T-helper 1 cell treated with Interleukin-12 subunit alpha and Interleukin-12 subunit beta and Interleukin-4 antibody, amounts not matched to agents 30 μg/mL and 1 μg/mL, for 36 hours (primary cell): ENCODE measurements around the gene FAIM.

ENCODE experiments used
- H3K27ac Mint-ChIP-seq: one replicate; pipeline ENCODE4 v1.8.0; 2021; ENCODE audit warnings: mild to moderate bottlenecking, mixed read lengths
- H3K27me3 Mint-ChIP-seq: one replicate; pipeline ENCODE4 v1.8.0; 2021; ENCODE audit warnings: low read depth, mixed read lengths
- H3K36me3 Mint-ChIP-seq: one replicate; pipeline ENCODE4 v1.8.0; 2021; ENCODE audit warnings: low read depth, mixed read lengths
- H3K4me1 Mint-ChIP-seq: one replicate; pipeline ENCODE4 v1.8.0; 2021; ENCODE audit warnings: low read depth, mixed read lengths
- H3K4me3 Mint-ChIP-seq: one replicate; pipeline ENCODE4 v1.8.0; 2021; ENCODE audit warnings: mild to moderate bottlenecking, moderate library complexity, mixed read lengths
- H3K9me3 Mint-ChIP-seq: one replicate; pipeline ENCODE4 v1.8.0; 2021; ENCODE audit warnings: mixed read lengths

The FAIM gene

DNA sequence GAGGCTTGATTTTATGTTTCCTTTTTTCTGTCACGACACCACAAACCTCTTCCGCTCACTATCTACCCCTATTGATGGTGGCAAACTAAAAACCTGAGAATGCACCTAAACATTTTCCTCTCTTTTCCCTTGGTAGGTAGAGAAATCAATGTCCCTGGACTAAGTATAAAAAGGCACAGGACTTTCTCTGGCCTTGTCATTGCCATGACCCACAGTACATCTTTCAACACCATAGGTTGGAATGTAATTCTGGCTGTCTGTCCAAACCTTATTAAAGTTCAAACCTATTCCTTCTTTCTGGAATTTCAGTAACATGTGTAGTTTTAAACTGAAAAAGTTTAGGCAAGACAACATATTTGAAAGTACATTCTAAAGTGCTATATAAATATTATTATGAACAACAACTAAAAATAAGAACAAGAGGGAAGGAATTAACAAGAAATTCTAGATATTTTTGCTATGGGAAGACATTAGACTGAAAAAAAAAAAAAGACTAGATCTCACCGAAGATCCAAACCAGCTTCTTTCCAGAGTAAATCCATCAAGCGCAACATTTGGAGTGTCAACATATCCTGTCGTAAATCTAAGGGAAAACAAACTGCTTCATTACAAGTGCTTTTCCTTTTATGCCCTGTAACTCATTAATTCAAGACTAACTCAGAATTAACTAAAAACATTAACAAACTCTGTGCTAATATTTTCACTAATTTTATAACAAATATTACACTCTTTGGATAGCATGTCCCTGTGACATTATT lies 73.1 kb downstream of the FAIM start:
- no peaks in the 10 kb centered on the region for H3K27me3 Mint-ChIP-seq
- no peaks in the 10 kb centered on the region for H3K4me1 Mint-ChIP-seq
- no peaks in the 10 kb centered on the region for H3K9me3 Mint-ChIP-seq

DNA sequence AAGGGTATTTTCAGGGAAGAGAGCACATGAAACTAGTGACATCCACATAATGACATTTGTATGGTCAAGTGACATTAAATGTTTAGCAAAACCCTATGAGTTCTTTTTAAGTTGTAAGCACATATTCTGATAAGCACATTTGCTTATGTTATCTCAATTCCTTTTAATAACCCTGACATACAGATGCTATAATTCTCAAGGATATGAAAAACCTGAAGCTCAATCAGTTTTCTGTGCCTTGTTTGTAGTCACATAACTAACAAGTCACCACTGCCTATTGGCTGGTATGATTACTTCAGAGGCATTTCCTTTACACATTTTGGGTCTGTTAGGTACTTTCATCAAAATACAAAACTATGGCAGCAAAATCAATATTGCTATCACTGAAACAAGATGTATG lies 74.1 kb downstream of the FAIM start:
- no peak overlapping the region for H3K4me3 Mint-ChIP-seq
- peaks cover 5% of the 10 kb centered on the region for H3K36me3 Mint-ChIP-seq
- H3K27me3 Mint-ChIP-seq = no peaks in the 10 kb centered on the region
- no peak overlapping the region for H3K27ac Mint-ChIP-seq
- peaks cover 5% of the 10 kb centered on the region for H3K4me1 Mint-ChIP-seq
- no peaks in the 10 kb centered on the region for H3K9me3 Mint-ChIP-seq

More for the DNA sequence above, 73.1 kb downstream of the FAIM start:
- Mint-ChIP-seq H3K4me3 (no peak overlapping the region), H3K27ac (no peak overlapping the region), H3K36me3 (peaks cover 5% of the 10 kb centered on the region)
